ENCODE results near the gene G6PC3.
"Not testable (repeated sequence)": the region's sequence is repeated elsewhere in the genome, so short reads cannot be mapped to it uniquely, and the experiment has no call there.

Gene G6PC3

GRCh38 chr17:44070455-44071197 lies at the start of gene G6PC3:
TSS of gene G6PC3 (plus strand) at chr17:44070735. CDS start at chr17:44070966, 231 bp downstream.
- DNase-seq (ENCODE audit: low read depth in 2 of 2), result peak; percentile 36 to 52

- DNase-seq (ENCODE audit: low read depth in 2 of 2), result not testable (repeated sequence)
These were observed 49.3 kb upstream of the G6PC3 start for GRCh38 chr17:44021227-44021626.

- no peak for DNase-seq (ENCODE audit: low read depth in 2 of 2)
These were observed 48.3 kb upstream of the G6PC3 start for GRCh38 chr17:44022246-44022645.

GRCh38 chr17:44023545-44024270 lies 46.8 kb upstream of the G6PC3 start:
- no peak for DNase-seq (ENCODE audit: low read depth in 2 of 2)

GRCh38 chr17:44024271-44024663 lies 46.3 kb upstream of the G6PC3 start:
- DNase-seq (ENCODE audit: low read depth in 2 of 2), result no peak

- no peak for DNase-seq (ENCODE audit: low read depth in 2 of 2)
These were observed 45.7 kb upstream of the G6PC3 start for GRCh38 chr17:44024853-44025252.

- no peak for DNase-seq (ENCODE audit: low read depth in 2 of 2)
These were observed 40.8 kb upstream of the G6PC3 start for GRCh38 chr17:44029736-44030135.

- no peak for DNase-seq (ENCODE audit: low read depth in 2 of 2)
These were observed 40.1 kb upstream of the G6PC3 start for GRCh38 chr17:44030482-44030881.

GRCh38 chr17:44033861-44034408 lies 36.6 kb upstream of the G6PC3 start:
- no peak for DNase-seq (ENCODE audit: low read depth in 2 of 2)

- DNase-seq (ENCODE audit: low read depth in 2 of 2), result not testable (repeated sequence)
These were observed 35.8 kb upstream of the G6PC3 start for GRCh38 chr17:44034688-44035087.

- DNase-seq (ENCODE audit: low read depth in 2 of 2), result no peak
These were observed 33.1 kb upstream of the G6PC3 start for GRCh38 chr17:44037471-44037870.

- DNase-seq (ENCODE audit: low read depth in 2 of 2), result no peak
These were observed 31.9 kb upstream of the G6PC3 start for GRCh38 chr17:44038604-44039011.

GRCh38 chr17:44039829-44040635 lies 30.5 kb upstream of the G6PC3 start:
- no peak for DNase-seq (ENCODE audit: low read depth in 2 of 2)

GRCh38 chr17:44043272-44043696 lies 27.3 kb upstream of the G6PC3 start:
- no peak for DNase-seq (ENCODE audit: low read depth in 2 of 2)

- DNase-seq (ENCODE audit: low read depth in 2 of 2), result no peak
These were observed 26.5 kb upstream of the G6PC3 start for GRCh38 chr17:44044071-44044470.

- no peak for DNase-seq (ENCODE audit: low read depth in 2 of 2)
These were observed 25.0 kb upstream of the G6PC3 start for GRCh38 chr17:44045486-44045885.

- not testable (repeated sequence) for DNase-seq (ENCODE audit: low read depth in 2 of 2)
These were observed 23.6 kb upstream of the G6PC3 start for GRCh38 chr17:44046893-44047292.

GRCh38 chr17:44049294-44050060 lies 21.1 kb upstream of the G6PC3 start:
- no peak for DNase-seq (ENCODE audit: low read depth in 2 of 2)

- no peak for DNase-seq (ENCODE audit: low read depth in 2 of 2)
These were observed 17.2 kb upstream of the G6PC3 start for GRCh38 chr17:44053125-44053872.

- no peak for DNase-seq (ENCODE audit: low read depth in 2 of 2)
These were observed 11.2 kb upstream of the G6PC3 start for GRCh38 chr17:44059101-44059892.

Data from stimulated activated CD8-positive, alpha-beta memory T cell treated with anti-CD3 and anti-CD28 coated beads, Interleukin-7, amount 100 ng/mL, for 1 hour (primary cell).